CD4-positive, CD25-positive, alpha-beta regulatory T cell (primary cell): ENCODE results near the gene C8B. TPM values are rescaled to one million over a fixed set of nuclear protein-coding genes. Genes with fewer than 3 reads are reported as not detected.

Experiments used
- ATAC-seq, 2 donors: fragments of 150-1000 bp; cut with Tn5 transposase; one replicate each; pipeline ENCODE4 v1.10.0; 2021; ENCODE audit warnings: low read depth in 2 of 2, moderate number of reproducible peaks in 2 of 2, moderate library complexity in 1 of 2
- DNase-seq, 3 donors: peaks; one replicate each; pipeline versions ENCODE4 v3.0.0 to v3.0.0-alpha.2; 2012 to 2022; ENCODE audit warnings: mixed read lengths in 1 of 3
- H3K27ac ChIP-seq: one replicate; pipeline ENCODE4 v1.7.0; 2013; ENCODE audit warnings: mild to moderate bottlenecking, low read length; ENCODE audit not compliant: insufficient read depth, poor library complexity, severe bottlenecking
- H3K27me3 ChIP-seq: one replicate; pipeline ENCODE4 v1.7.0; 2013; ENCODE audit warnings: low read length; ENCODE audit not compliant: control insufficient read depth, insufficient read depth
- H3K36me3 ChIP-seq: one replicate; pipeline ENCODE4 v1.7.0; 2013; ENCODE audit warnings: mild to moderate bottlenecking, low read length, moderate library complexity; ENCODE audit not compliant: control insufficient read depth, insufficient read depth
- H3K4me1 ChIP-seq: 2 replicates; pipeline ENCODE4 v1.7.0; 2013; ENCODE audit warnings: mild to moderate bottlenecking, low read length; ENCODE audit not compliant: insufficient read depth, control insufficient read depth, poor library complexity, severe bottlenecking
- H3K4me3 ChIP-seq: one replicate; pipeline ENCODE4 v1.7.0; 2013; ENCODE audit warnings: low read depth, mild to moderate bottlenecking, low read length, moderate library complexity
- H3K9me3 ChIP-seq, 2 experiments: 1 replicate in 1 of 2; 2 replicates in 1 of 2; pipeline ENCODE4 v1.7.0; 2013; ENCODE audit warnings: low read length in 2 of 2, mild to moderate bottlenecking in 1 of 2, moderate library complexity in 1 of 2; ENCODE audit not compliant: control insufficient read depth in 2 of 2
- H3K27ac Mint-ChIP-seq, 3 donors: one replicate each; pipeline ENCODE4 v1.8.0; 2020 to 2022; ENCODE audit warnings: mild to moderate bottlenecking in 3 of 3, mixed read lengths in 3 of 3, moderate library complexity in 2 of 3
- H3K27me3 Mint-ChIP-seq: one replicate; pipeline ENCODE4 v1.8.0; 2022; ENCODE audit warnings: mild to moderate bottlenecking, mixed read lengths
- H3K36me3 Mint-ChIP-seq: one replicate; pipeline ENCODE4 v1.8.0; 2020; ENCODE audit warnings: mixed read lengths
- H3K4me1 Mint-ChIP-seq, 4 donors: one replicate each; pipeline ENCODE4 v1.8.0; 2020 to 2022; ENCODE audit warnings: mixed read lengths in 4 of 4, mild to moderate bottlenecking in 1 of 4
- H3K4me3 Mint-ChIP-seq, 4 donors: one replicate each; pipeline ENCODE4 v1.8.0; 2020 to 2022; ENCODE audit warnings: mild to moderate bottlenecking in 4 of 4, mixed read lengths in 4 of 4, moderate library complexity in 3 of 4
- H3K9me3 Mint-ChIP-seq, 7 donors: one replicate each; pipeline ENCODE4 v1.8.0; 2020 to 2022; ENCODE audit warnings: mixed read lengths in 7 of 7, mild to moderate bottlenecking in 3 of 7, moderate library complexity in 2 of 7
- polyA plus RNA-seq, 4 donors: library from polyadenylated mRNA; unstranded; fragments of 300-500 nt; fragmentation: Illumina TruSeq; gene quantifications; one replicate each; pipeline ENCODE4 v1.2.3, GENCODE V29; 2021
- total RNA-seq: library from RNA; stranded (reverse); gene quantifications from one replicate; pipeline ENCODE4 v1.2.3, GENCODE V29; 2022

C8B gene
- total and polyA plus RNA-seq, 5 donors from 2014 or later: 0.20 TPM; not detected in 4

DNA sequence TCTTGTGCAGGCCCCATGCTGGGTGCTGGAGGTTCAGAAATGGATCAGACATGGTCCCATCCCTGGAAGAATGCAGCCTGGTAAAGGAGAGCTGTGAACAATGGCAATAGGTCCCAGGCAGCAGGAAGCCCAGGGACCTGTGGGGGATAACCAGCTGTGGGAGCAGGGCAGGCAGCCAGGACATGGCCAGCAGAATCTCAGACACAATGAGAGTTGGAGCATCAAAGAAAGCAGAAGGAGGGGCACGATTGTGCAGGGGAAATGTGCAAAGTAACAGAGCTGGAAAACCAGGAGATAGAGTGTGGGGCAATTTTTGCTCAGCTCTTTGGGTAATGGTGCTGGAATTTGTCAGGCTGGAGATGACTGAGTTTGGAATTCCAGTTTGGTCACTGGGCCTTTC, 44.3 kb downstream of the C8B start:
- ATAC-seq: no peak
- Histone ChIP-seq H3K9me3 (no peaks in the 10 kb centered on the region), H3K36me3 (no peaks in the 10 kb centered on the region), H3K4me3 (no peak overlapping the region), H3K27me3 (no peaks in the 10 kb centered on the region), H3K27ac (no peak overlapping the region), H3K4me1 (no peaks in the 10 kb centered on the region)
- no peaks in the 10 kb centered on the region for H3K27me3 Mint-ChIP-seq
- no peak overlapping the region for H3K27ac Mint-ChIP-seq
- H3K4me1 Mint-ChIP-seq: no peaks in the 10 kb centered on the region
- H3K36me3 Mint-ChIP-seq: no peaks in the 10 kb centered on the region
- peaks cover 0 to 2% (median 0%) of the 10 kb centered on the region in 7 donors for H3K9me3 Mint-ChIP-seq
- H3K4me3 Mint-ChIP-seq: no peak overlapping the region
- DNase-seq: no peak

GRCh38 chr1:56920591-56921001, 45.2 kb downstream of the C8B start:
- H3K4me1 ChIP-seq: no peaks in the 10 kb centered on the region
- H3K4me1 Mint-ChIP-seq: no peaks in the 10 kb centered on the region
- H3K27me3 Mint-ChIP-seq: no peaks in the 10 kb centered on the region
- no peaks in the 10 kb centered on the region for H3K36me3 ChIP-seq
- ATAC-seq (no peak), DNase-seq (no peak)
- H3K9me3 Mint-ChIP-seq: peaks cover 0 to 2% (median 0%) of the 10 kb centered on the region in 7 donors
- no peaks in the 10 kb centered on the region for H3K27me3 ChIP-seq
- H3K27ac Mint-ChIP-seq: no peak overlapping the region
- no peak overlapping the region for H3K27ac ChIP-seq
- H3K4me3 Mint-ChIP-seq: no peak overlapping the region
- H3K36me3 Mint-ChIP-seq: no peaks in the 10 kb centered on the region
- H3K4me3 ChIP-seq: no peak overlapping the region
- no peaks in the 10 kb centered on the region for H3K9me3 ChIP-seq

- DNase-seq (no peak), ATAC-seq (no peak)
- Mint-ChIP-seq H3K36me3 (no peaks in the 10 kb centered on the region), H3K4me3 (no peak overlapping the region), H3K4me1 (no peaks in the 10 kb centered on the region), H3K27me3 (no peaks in the 10 kb centered on the region), H3K27ac (no peak overlapping the region), H3K9me3 (no peaks in the 10 kb centered on the region)
- Histone ChIP-seq H3K9me3 (no peaks in the 10 kb centered on the region), H3K4me1 (no peaks in the 10 kb centered on the region), H3K4me3 (no peak overlapping the region), H3K36me3 (no peaks in the 10 kb centered on the region), H3K27ac (no peak overlapping the region), H3K27me3 (no peaks in the 10 kb centered on the region)
Measured at GRCh38 chr1:56917356-56917755, 48.5 kb downstream of the C8B start.

DNA sequence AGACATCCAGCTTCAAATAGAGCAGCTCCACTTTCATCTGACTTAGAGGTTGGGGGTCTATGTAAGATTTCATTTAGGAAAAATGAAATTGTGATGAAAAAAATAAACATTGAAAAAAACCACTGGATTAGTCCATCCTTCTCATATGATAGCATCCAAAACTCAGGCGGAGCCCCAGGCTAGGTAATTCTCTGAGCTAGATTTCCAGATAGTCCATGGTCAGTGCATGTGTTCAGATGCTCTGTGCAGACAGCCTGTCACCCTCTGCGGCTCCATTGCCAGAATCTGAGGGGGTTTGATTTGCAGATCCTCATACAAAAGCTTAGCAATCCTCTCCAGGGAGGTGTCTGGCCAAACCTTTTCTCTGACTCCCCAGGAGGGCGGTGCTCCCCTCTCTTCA, 49.2 kb downstream of the C8B start:
- Histone ChIP-seq H3K27ac (no peak overlapping the region), H3K9me3 (no peaks in the 10 kb centered on the region), H3K4me3 (no peak overlapping the region), H3K27me3 (no peaks in the 10 kb centered on the region), H3K4me1 (no peaks in the 10 kb centered on the region), H3K36me3 (no peaks in the 10 kb centered on the region)
- H3K9me3 Mint-ChIP-seq: no peaks in the 10 kb centered on the region
- H3K27me3 Mint-ChIP-seq: no peaks in the 10 kb centered on the region
- H3K36me3 Mint-ChIP-seq: no peaks in the 10 kb centered on the region
- ATAC-seq: no peak
- no peak overlapping the region for H3K4me3 Mint-ChIP-seq
- DNase-seq: no peak
- H3K4me1 Mint-ChIP-seq: no peaks in the 10 kb centered on the region
- no peak overlapping the region for H3K27ac Mint-ChIP-seq

DNA sequence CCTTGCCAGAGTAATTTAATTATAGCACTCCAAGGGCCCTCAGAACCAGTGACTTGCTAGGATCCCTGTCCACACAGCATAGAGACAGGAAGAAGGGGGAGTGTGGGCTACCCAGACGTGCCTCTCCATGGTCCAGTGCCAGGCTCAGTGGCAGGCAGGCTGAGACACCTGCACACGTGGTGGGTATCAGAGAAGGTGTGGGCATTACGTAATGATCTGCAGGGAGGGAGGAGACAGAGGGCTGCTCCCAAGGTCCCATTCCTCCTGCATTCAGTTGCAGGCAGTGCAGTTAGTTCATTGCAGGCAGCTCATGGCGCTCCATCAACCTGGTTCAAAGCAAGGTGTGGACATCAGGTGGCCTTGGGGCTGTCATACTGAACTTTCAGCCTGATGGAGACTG, 49.9 kb downstream of the C8B start:
- H3K27me3 Mint-ChIP-seq: no peaks in the 10 kb centered on the region
- H3K9me3 ChIP-seq: no peaks in the 10 kb centered on the region

DNA sequence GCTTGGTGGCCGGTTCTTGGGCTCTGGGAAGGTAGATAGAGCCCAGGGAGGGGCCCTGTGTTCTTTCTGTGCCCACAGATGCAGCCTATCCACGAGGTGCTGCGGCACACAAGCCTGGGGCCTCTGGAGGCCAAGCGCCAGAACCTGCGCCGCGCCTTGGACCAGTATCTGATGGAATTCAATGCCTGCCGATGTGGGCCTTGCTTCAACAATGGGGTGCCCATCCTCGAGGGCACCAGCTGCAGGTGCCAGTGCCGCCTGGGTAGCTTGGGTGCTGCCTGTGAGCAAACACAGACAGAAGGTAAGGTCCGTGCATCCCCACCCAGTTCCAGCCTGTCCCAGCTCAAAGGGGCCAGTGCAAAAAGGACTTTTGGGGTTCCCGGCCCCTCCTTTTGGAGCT, 53.5 kb downstream of the C8B start:
- ATAC-seq: no peak
- no peaks in the 10 kb centered on the region for H3K27me3 ChIP-seq
- no peak overlapping the region for H3K27ac Mint-ChIP-seq

More for the DNA sequence above, 49.9 kb downstream of the C8B start:
- ATAC-seq: no peak
- H3K4me3 Mint-ChIP-seq: no peak overlapping the region
- H3K4me1 Mint-ChIP-seq: no peaks in the 10 kb centered on the region
- no peaks in the 10 kb centered on the region for H3K9me3 Mint-ChIP-seq
- H3K4me1 ChIP-seq: no peaks in the 10 kb centered on the region
- no peaks in the 10 kb centered on the region for H3K36me3 ChIP-seq
- no peak overlapping the region for H3K27ac Mint-ChIP-seq
- DNase-seq: no peak
- H3K27me3 ChIP-seq: no peaks in the 10 kb centered on the region
- H3K4me3 ChIP-seq: no peak overlapping the region
- H3K27ac ChIP-seq: no peak overlapping the region
- H3K36me3 Mint-ChIP-seq: no peaks in the 10 kb centered on the region

GRCh38 chr1:56911098-56911938, 54.5 kb downstream of the C8B start:
- no peaks in the 10 kb centered on the region for H3K4me1 ChIP-seq
- Mint-ChIP-seq H3K27ac (no peak overlapping the region), H3K27me3 (no peaks in the 10 kb centered on the region), H3K9me3 (no peaks in the 10 kb centered on the region), H3K36me3 (no peaks in the 10 kb centered on the region), H3K4me3 (no peak overlapping the region), H3K4me1 (no peaks in the 10 kb centered on the region)
- no peaks in the 10 kb centered on the region for H3K9me3 ChIP-seq
- H3K27me3 ChIP-seq: no peaks in the 10 kb centered on the region
- H3K4me3 ChIP-seq: no peak overlapping the region
- DNase-seq (no peak), ATAC-seq (no peak)
- no peak overlapping the region for H3K27ac ChIP-seq
- H3K36me3 ChIP-seq: no peaks in the 10 kb centered on the region

More for the DNA sequence above, 53.5 kb downstream of the C8B start:
- H3K4me1 Mint-ChIP-seq: no peaks in the 10 kb centered on the region
- no peak for DNase-seq
- Histone ChIP-seq H3K9me3 (no peaks in the 10 kb centered on the region), H3K4me3 (no peak overlapping the region), H3K4me1 (no peaks in the 10 kb centered on the region), H3K27ac (no peak overlapping the region), H3K36me3 (no peaks in the 10 kb centered on the region)
- H3K36me3 Mint-ChIP-seq: no peaks in the 10 kb centered on the region
- H3K9me3 Mint-ChIP-seq: no peaks in the 10 kb centered on the region
- no peaks in the 10 kb centered on the region for H3K27me3 Mint-ChIP-seq
- no peak overlapping the region for H3K4me3 Mint-ChIP-seq

GRCh38 chr1:56910441-56910985, 55.3 kb downstream of the C8B start:
- Histone ChIP-seq H3K27ac (no peak overlapping the region), H3K4me1 (no peaks in the 10 kb centered on the region), H3K4me3 (no peak overlapping the region), H3K27me3 (no peaks in the 10 kb centered on the region), H3K36me3 (no peaks in the 10 kb centered on the region), H3K9me3 (no peaks in the 10 kb centered on the region)
- no peaks in the 10 kb centered on the region for H3K27me3 Mint-ChIP-seq
- no peaks in the 10 kb centered on the region for H3K9me3 Mint-ChIP-seq
- H3K27ac Mint-ChIP-seq: no peak overlapping the region
- H3K4me3 Mint-ChIP-seq: no peak overlapping the region
- no peaks in the 10 kb centered on the region for H3K36me3 Mint-ChIP-seq
- no peak for ATAC-seq
- no peaks in the 10 kb centered on the region for H3K4me1 Mint-ChIP-seq
- DNase-seq: no peak
